Heart left ventricle (tissue), 16 donors: Measurements from ENCODE around the gene KIF5A. TPM values are rescaled to one million over a fixed set of nuclear protein-coding genes. Genes with fewer than 3 reads are reported as not detected.

Experiments used
- ATAC-seq, 4 donors: fragments of 200-7000 bp; cut with Tn5 transposase; one replicate each; pipeline ENCODE4 v1.9.1; 2020 to 2022; ENCODE audit warnings: moderate library complexity in 4 of 4, mild to moderate bottlenecking in 3 of 4, moderate number of reproducible peaks in 1 of 4
- DNase-seq, 5 donors: peaks; one replicate each; pipeline ENCODE4 v3.0.0-alpha.2; 2020
- H3K27ac ChIP-seq, 12 donors: fragments of 200-600 bp; sonication (generic) in 4 of 12; one replicate each; pipeline versions ENCODE4 v1.5.0 to v1.8.0; 2016 to 2022; ENCODE audit warnings: mild to moderate bottlenecking in 2 of 12
- H3K27me3 ChIP-seq, 9 donors: fragments of 200-600 bp; sonication (generic) in 2 of 9; one replicate each; pipeline versions ENCODE4 v1.5.1 to v1.8.0; 2016 to 2022; ENCODE audit warnings: mild to moderate bottlenecking in 3 of 9
- H3K36me3 ChIP-seq, 9 donors: fragments of 200-600 bp; sonication (generic) in 2 of 9; one replicate each; pipeline versions ENCODE4 v1.5.0 to v1.8.0; 2018 to 2022; ENCODE audit warnings: mild to moderate bottlenecking in 2 of 9
- H3K4me1 ChIP-seq, 12 donors: fragments of 200-600 bp; sonication (generic) in 4 of 12; one replicate each; pipeline versions ENCODE4 v1.5.0 to v1.8.0; 2016 to 2022; ENCODE audit warnings: mild to moderate bottlenecking in 3 of 12
- H3K4me3 ChIP-seq, 12 donors: fragments of 200-600 bp; sonication (generic) in 4 of 12; one replicate each; pipeline versions ENCODE4 v1.5.0 to v1.8.0; 2017 to 2022; ENCODE audit warnings: mild to moderate bottlenecking in 9 of 12, moderate library complexity in 4 of 12
- H3K9me3 ChIP-seq, 12 donors: fragments of 200-600 bp; sonication (generic) in 4 of 12; one replicate each; pipeline versions ENCODE4 v1.5.0 to v1.8.0; 2016 to 2022; ENCODE audit warnings: mild to moderate bottlenecking in 1 of 12
- CTCF ChIP-seq, 12 donors: fragments of 200-600 bp; sonication (generic) in 4 of 12; IDR thresholded peaks; one replicate each; pipeline versions ENCODE4 v1.5.0 to v1.8.0; 2018 to 2022; ENCODE audit warnings: antibody characterized with exemption in 12 of 12, mild to moderate bottlenecking in 5 of 12
- POLR2A ChIP-seq, 2 donors: fragments of 450-650 bp; IDR thresholded peaks; one replicate each; pipeline ENCODE4 v1.6.1; 2017; ENCODE audit warnings: antibody characterized with exemption in 2 of 2, mild to moderate bottlenecking in 2 of 2, moderate library complexity in 2 of 2
- WGBS, 4 donors: extraction: QIAGEN DNeasy Blood & Tissue Kit in 2 of 4; methylation state at CpG; one replicate each; pipeline versions ENCODE4 v1.1.5 to v1.1.7; 2013 to 2018; 5-methylcytosine and 5-hydroxymethylcytosine counted together
- intact Hi-C, 10 donors: fragments of 100-400 bp; cut with DNase I; formaldehyde crosslinking; loops; one replicate each; pipeline versions ENCODE4 v1.11.1 to v1.14.2; 2022
- polyA plus RNA-seq, 2 donors: library from polyadenylated mRNA; stranded (reverse); fragments of 200-250 nt; gene quantifications; one replicate each; pipeline ENCODE4 v1.2.3, GENCODE V29; 2013
- total RNA-seq, 9 donors: library from RNA; depleted of rRNA in 2 of 9; stranded (reverse); fragments of >200 nt in 2 of 9; fragmentation: NEBNext Ultra II Directional in 3 of 9; extraction: Animal tissue kit (Norgen Biotek cat#: 25700) in 3 of 9; gene quantifications; one replicate each; pipeline versions ENCODE4 v1.1.0 to v1.2.4, GENCODE V29; 2016 to 2023
- donor health status: ischemic (EF 13 %, LVEDD 7.1; RV severe dilation, severe dysfunction).
- donor health status: healthy with polysubstance abuse.
- donor health status: DM: no; HTN: yes; CAD: no.
- donor health status: DM: no; HTN: no; CAD: no.
- donor health status: ischemic (EF 25% LVEDD 6.9; RV normal size, moderate dysfunction).
- donor health status: ischemic (EF 25% LVEDD 5.7; RV mildly dilated, moderate dysfunction).
- donor health status: healthy.
- donor health status: DM: yes; HTN: yes; CAD: no.
- donor health status: ischemic (EF 35%, LVEDD 5.7; RV mildly dilated, moderate dysfunction).
- donor health status: nonischemic (EF 11% LVEDD 7.7; RV severe dilation, severe dysfunction).
- donor health status: DM: yes; HTN: yes; CAD: no.
- donor health status: PGD.
- donor health status: ischemic (EF 29% LVEDD 5.4; RV normal size, mild dysfunction).
- donor health status: nonischemic (EF 23%, LVEDD 6.1; RV moderate dilation, normal function).

KIF5A gene
- total and polyA plus RNA-seq, 11 donors = 0.06 to 0.31 (median 0.14) TPM; not detected in 3

- TF ChIP-seq CTCF (IDR thresholded peaks at IDR 0.05) (no peak), POLR2A (IDR thresholded peaks at IDR 0.05) (no peak)
- Histone ChIP-seq H3K9me3 (no peaks in the 10 kb centered on the region), H3K4me3 (no peak overlapping the region), H3K36me3 (peaks cover 9 to 100% (median 95%) of the 10 kb centered on the region in 9 donors), H3K27ac (no peak overlapping the region), H3K4me1 (peaks cover 0 to 9% (median 4%) of the 10 kb centered on the region in 12 donors), H3K27me3 (no peaks in the 10 kb centered on the region)
- intact Hi-C loops = no loop called here
- ATAC-seq (no peak), DNase-seq (no peak)
- WGBS, 4 donors = 61 to 72% (median 67%) methylated on average over 6 of the region's 6 CpGs
Observed at GRCh38 chr12:57529831-57530230, 20.0 kb upstream of the KIF5A start.

DNA sequence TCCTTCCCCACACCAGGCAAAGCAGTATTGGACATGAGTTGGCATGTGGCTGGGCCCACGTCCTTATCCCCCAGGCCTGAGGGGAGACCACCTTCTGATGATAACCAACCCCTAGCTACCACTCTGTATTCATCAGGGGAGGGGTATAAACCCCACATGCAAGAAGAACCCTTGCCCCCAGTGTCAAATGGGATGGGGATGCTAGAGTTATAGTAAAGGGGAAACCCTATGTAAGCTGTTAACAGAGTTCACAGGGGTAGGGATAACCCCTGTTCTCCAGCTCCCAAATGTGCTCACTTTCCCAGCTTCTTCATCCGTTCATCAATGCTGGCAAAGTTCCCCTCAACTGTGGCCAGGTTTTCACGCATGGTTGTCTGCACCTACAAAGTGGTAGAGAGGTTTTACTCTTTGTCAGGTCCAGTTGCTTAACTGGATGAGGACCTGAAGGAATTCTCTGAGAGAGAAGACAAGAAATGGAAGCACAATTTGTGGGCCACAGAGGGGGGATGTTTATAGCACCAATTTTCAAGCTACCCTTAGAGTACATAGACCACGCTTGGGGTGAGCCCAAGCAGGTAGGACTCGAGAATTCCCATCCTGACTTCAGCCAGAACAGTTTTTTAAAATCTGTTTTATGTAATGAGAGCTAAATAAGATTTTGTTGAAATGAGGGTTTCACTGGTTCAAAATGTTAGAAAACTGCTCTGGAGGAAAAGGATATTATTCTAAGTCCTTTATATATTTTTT is 19.3 kb upstream of the KIF5A start:
- intact Hi-C loops = no loop called here
- Histone ChIP-seq H3K27me3 (no peaks in the 10 kb centered on the region), H3K9me3 (no peaks in the 10 kb centered on the region), H3K36me3 (peaks cover 9 to 100% (median 96%) of the 10 kb centered on the region in 9 donors), H3K27ac (no peak overlapping the region), H3K4me3 (no peak overlapping the region), H3K4me1 (peaks cover 0 to 2% (median 0%) of the 10 kb centered on the region in 12 donors)
- ATAC-seq = no peak
- no peak for TF ChIP-seq POLR2A (IDR thresholded peaks at IDR 0.05)
- TF ChIP-seq CTCF (IDR thresholded peaks at IDR 0.05) = no peak
- no peak for DNase-seq
- 69 to 81% (median 77%) methylated on average over 5 of the region's 5 CpGs for WGBS, 4 donors

DNA sequence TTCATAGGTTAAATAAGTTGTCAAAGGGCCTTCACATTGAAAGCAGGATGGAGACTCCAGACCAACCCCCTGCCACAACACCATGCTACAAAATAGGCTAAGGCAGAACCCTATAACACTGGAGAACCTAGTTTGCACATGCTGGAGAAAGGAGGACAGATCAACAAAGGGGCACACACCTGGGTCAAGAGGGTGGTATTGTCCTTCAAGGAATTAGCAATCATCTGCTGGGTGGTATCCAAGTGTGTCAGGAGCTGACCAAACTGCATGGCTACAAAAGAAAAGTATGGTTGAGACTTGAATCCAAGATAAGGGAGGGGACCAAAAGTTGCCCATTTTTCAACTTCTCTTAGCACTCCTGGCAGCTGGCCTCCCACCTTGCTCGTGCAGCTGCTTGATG is 18.0 kb upstream of the KIF5A start:
- DNase-seq (no peak), ATAC-seq (no peak)
- no peaks in the 10 kb centered on the region for H3K4me1 ChIP-seq
- TF ChIP-seq POLR2A (IDR thresholded peaks at IDR 0.05) (no peak), CTCF (IDR thresholded peaks at IDR 0.05) (no peak)
- H3K27me3 ChIP-seq = no peaks in the 10 kb centered on the region
- intact Hi-C loops = no loop called here
- 67 to 100% (median 85%) methylated on average over 1 of the region's 1 CpG for WGBS, 4 donors
- H3K36me3 ChIP-seq = peaks cover 9 to 99% (median 88%) of the 10 kb centered on the region in 9 donors
- H3K9me3 ChIP-seq = no peaks in the 10 kb centered on the region
- H3K4me3 ChIP-seq = no peak overlapping the region
- no peak overlapping the region for H3K27ac ChIP-seq

DNA sequence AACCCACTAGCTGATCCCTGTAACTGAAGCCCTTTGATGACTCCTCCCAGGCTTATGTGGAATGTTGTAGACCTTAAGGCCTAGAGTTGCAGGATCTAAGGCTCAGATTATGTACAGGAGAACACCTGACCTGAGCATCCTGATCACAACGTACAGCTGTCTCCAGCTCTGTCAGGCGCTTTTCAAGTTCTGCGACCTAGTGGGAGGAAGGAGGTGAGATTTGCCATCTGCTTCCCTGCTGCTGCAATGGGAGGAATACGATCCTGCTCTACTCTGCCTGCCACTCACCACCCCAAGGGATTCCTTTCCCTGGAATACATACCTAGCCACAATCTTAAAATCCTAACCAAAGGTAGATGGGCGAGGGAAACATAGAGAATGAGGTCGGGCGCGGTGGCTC is 16.7 kb upstream of the KIF5A start:
- ATAC-seq = no peak
- Histone ChIP-seq H3K36me3 (peaks cover 9 to 97% (median 83%) of the 10 kb centered on the region in 9 donors), H3K27me3 (no peaks in the 10 kb centered on the region), H3K4me3 (no peak overlapping the region), H3K27ac (no peak overlapping the region), H3K4me1 (no peaks in the 10 kb centered on the region), H3K9me3 (no peaks in the 10 kb centered on the region)
- 86 to 92% (median 90%) methylated on average over 8 of the region's 8 CpGs for WGBS, 4 donors
- DNase-seq = no peak
- intact Hi-C loops = no loop called here
- TF ChIP-seq POLR2A (IDR thresholded peaks at IDR 0.05) (no peak), CTCF (IDR thresholded peaks at IDR 0.05) (no peak)
